ENCODE results near the gene SPDYE2.
"Not testable (repeated sequence)": the region's sequence is repeated elsewhere in the genome, so short reads cannot be mapped to it uniquely, and the experiment has no call there.

The SPDYE2 gene

GRCh38 chr7:102572261-102573239 is 21.5 kb downstream of the SPDYE2 start, which contains the start of gene POLR2J3:
POLR2J3 (minus strand) TSS chr7:102572583; CDS start chr7:102572521, 62 bp downstream.
- peak; percentile 42 for TF ChIP-seq CTCF (IDR thresholded peaks at IDR 0.05; ENCODE audit: low read depth, low read length, missing control alignments)
- DNase-seq (ENCODE audit: low read depth), result peak; percentile 76
- peak within 1 kb of the TSS; percentile 54 for H3K4me3 ChIP-seq (ENCODE audit: low read depth, low read length)
- in situ Hi-C loops (cut with HindIII; ENCODE audit: low sequenced_read_pairs), result not testable (repeated sequence)

- not testable (repeated sequence) for DNase-seq (ENCODE audit: low read depth)
Observed at GRCh38 chr7:102574607-102575006, 23.6 kb downstream of the SPDYE2 start.

GRCh38 chr7:102576363-102576762 is 25.3 kb downstream of the SPDYE2 start:
- in situ Hi-C loops (cut with HindIII; ENCODE audit: low sequenced_read_pairs); H3K4me3 ChIP-seq (ENCODE audit: low read depth, low read length); DNase-seq (ENCODE audit: low read depth): not testable (repeated sequence)

More at GRCh38 chr7:102574607-102575006, 23.6 kb downstream of the SPDYE2 start:
- in situ Hi-C loops (cut with HindIII; ENCODE audit: low sequenced_read_pairs); H3K4me3 ChIP-seq (ENCODE audit: low read depth, low read length): not testable (repeated sequence)

GRCh38 chr7:102577315-102578240 is 26.6 kb downstream of the SPDYE2 start:
- H3K4me3 ChIP-seq (ENCODE audit: low read depth, low read length); DNase-seq (ENCODE audit: low read depth); in situ Hi-C loops (cut with HindIII; ENCODE audit: low sequenced_read_pairs): not testable (repeated sequence)

GRCh38 chr7:102578486-102578885 is 27.5 kb downstream of the SPDYE2 start:
- DNase-seq (ENCODE audit: low read depth); H3K4me3 ChIP-seq (ENCODE audit: low read depth, low read length); in situ Hi-C loops (cut with HindIII; ENCODE audit: low sequenced_read_pairs): not testable (repeated sequence)

- H3K4me3 ChIP-seq (ENCODE audit: low read depth, low read length); DNase-seq (ENCODE audit: low read depth); in situ Hi-C loops (cut with HindIII; ENCODE audit: low sequenced_read_pairs): not testable (repeated sequence)
Observed at GRCh38 chr7:102581722-102582121, 30.7 kb downstream of the SPDYE2 start.

GRCh38 chr7:102583495-102583894 is 32.5 kb downstream of the SPDYE2 start:
- DNase-seq (ENCODE audit: low read depth); in situ Hi-C loops (cut with HindIII; ENCODE audit: low sequenced_read_pairs); H3K4me3 ChIP-seq (ENCODE audit: low read depth, low read length): not testable (repeated sequence)

GRCh38 chr7:102589857-102590256 is 38.8 kb downstream of the SPDYE2 start:
- H3K4me3 ChIP-seq (ENCODE audit: low read depth, low read length); in situ Hi-C loops (cut with HindIII; ENCODE audit: low sequenced_read_pairs); DNase-seq (ENCODE audit: low read depth): not testable (repeated sequence)

- in situ Hi-C loops (cut with HindIII; ENCODE audit: low sequenced_read_pairs); DNase-seq (ENCODE audit: low read depth); H3K4me3 ChIP-seq (ENCODE audit: low read depth, low read length): not testable (repeated sequence)
Observed at GRCh38 chr7:102592477-102593019, 41.5 kb downstream of the SPDYE2 start.

- in situ Hi-C loops (cut with HindIII; ENCODE audit: low sequenced_read_pairs); H3K4me3 ChIP-seq (ENCODE audit: low read depth, low read length); DNase-seq (ENCODE audit: low read depth): not testable (repeated sequence)
Observed at GRCh38 chr7:102593637-102594334, 42.8 kb downstream of the SPDYE2 start.

GRCh38 chr7:102596036-102596435 is 45.0 kb downstream of the SPDYE2 start:
- DNase-seq (ENCODE audit: low read depth); H3K4me3 ChIP-seq (ENCODE audit: low read depth, low read length); in situ Hi-C loops (cut with HindIII; ENCODE audit: low sequenced_read_pairs): not testable (repeated sequence)

GRCh38 chr7:102599699-102600098 is 48.7 kb downstream of the SPDYE2 start:
- DNase-seq (ENCODE audit: low read depth); H3K4me3 ChIP-seq (ENCODE audit: low read depth, low read length); in situ Hi-C loops (cut with HindIII; ENCODE audit: low sequenced_read_pairs): not testable (repeated sequence)

- in situ Hi-C loops (cut with HindIII; ENCODE audit: low sequenced_read_pairs); DNase-seq (ENCODE audit: low read depth); H3K4me3 ChIP-seq (ENCODE audit: low read depth, low read length): not testable (repeated sequence)
Observed at GRCh38 chr7:102602317-102602716, 51.3 kb downstream of the SPDYE2 start.

- DNase-seq (ENCODE audit: low read depth); in situ Hi-C loops (cut with HindIII; ENCODE audit: low sequenced_read_pairs); H3K4me3 ChIP-seq (ENCODE audit: low read depth, low read length): not testable (repeated sequence)
Observed at GRCh38 chr7:102604431-102605145, 53.6 kb downstream of the SPDYE2 start.
